Measurements from ENCODE around the gene TMEM94. TPM values are rescaled to one million over a fixed set of nuclear protein-coding genes. Genes with fewer than 3 reads are reported as not detected.

Gene TMEM94
- total and polyA plus RNA-seq, 2 of the 13 experiments (the other 11 are each of a cell fraction or from before 2014, with no cell fraction given) = 32.6 to 134 TPM

DNA sequence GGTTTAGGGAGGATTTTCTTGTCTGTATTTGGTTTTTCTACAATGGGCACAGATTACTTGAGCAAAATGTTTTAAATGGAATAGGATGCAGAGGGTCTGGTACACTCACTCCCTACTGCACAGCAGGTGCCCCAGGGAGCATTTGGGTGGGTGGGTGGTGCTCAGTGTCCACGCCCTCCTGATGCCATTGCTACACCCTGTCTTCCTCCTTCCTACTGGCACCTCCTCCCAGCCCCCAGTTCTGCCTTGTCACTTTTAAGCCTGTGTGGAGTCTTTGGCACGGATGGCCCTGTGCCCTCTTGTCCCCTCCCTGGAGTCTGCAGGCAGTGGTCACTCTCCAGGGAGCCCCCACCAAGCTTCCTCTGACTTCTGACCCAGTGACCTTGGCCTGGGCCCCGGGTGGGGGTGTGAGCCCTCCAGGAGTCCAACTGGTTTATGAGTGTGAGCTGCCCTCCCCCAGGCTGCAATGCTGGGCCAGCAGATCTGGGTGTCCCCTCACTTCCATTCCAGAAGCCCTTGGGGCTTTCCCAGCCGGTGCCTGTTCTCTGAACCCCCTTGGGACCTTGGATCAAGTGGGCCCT, 84.6 kb downstream of the TMEM94 start (continued):
- TF ChIP-seq ZFP41 (CRISPR knock-in tag; IDR thresholded peaks at IDR 0.05; ENCODE audit: borderline replicate concordance) (no peak), NR2F6 (IDR thresholded peaks at IDR 0.05) (peak; percentile 90), NR2F6 (CRISPR knock-in tag; IDR thresholded peaks at IDR 0.05) (peak; percentile 86), PBX2 (CRISPR knock-in tag; IDR thresholded peaks at IDR 0.05) (no peak), ZSCAN31 (CRISPR knock-in tag; IDR thresholded peaks at IDR 0.05; ENCODE audit: low read depth) (no peak), ZNF232 (CRISPR knock-in tag; IDR thresholded peaks at IDR 0.05; ENCODE audit: borderline replicate concordance) (no peak), NKX3-1 (CRISPR knock-in tag; IDR thresholded peaks at IDR 0.05) (no peak), ZNF326 (CRISPR knock-in tag; IDR thresholded peaks at IDR 0.05; ENCODE audit: borderline replicate concordance) (no peak), MAFG (CRISPR knock-in tag; IDR thresholded peaks at IDR 0.05) (no peak), ZBTB1 (CRISPR knock-in tag; IDR thresholded peaks at IDR 0.05; ENCODE audit: borderline replicate concordance) (no peak), RFXAP (CRISPR knock-in tag; IDR thresholded peaks at IDR 0.05; ENCODE audit: borderline replicate concordance) (no peak), NBN (conservative IDR thresholded peaks at IDR 0.05) (no peak), ZBTB46 (CRISPR knock-in tag; IDR thresholded peaks at IDR 0.05; ENCODE audit: borderline replicate concordance) (no peak), ZSCAN5A (CRISPR knock-in tag; IDR thresholded peaks at IDR 0.05; ENCODE audit: borderline replicate concordance) (no peak), PATZ1 (CRISPR knock-in tag; IDR thresholded peaks at IDR 0.05) (peak; percentile 91)
- TF ChIP-seq, protein P1, sequence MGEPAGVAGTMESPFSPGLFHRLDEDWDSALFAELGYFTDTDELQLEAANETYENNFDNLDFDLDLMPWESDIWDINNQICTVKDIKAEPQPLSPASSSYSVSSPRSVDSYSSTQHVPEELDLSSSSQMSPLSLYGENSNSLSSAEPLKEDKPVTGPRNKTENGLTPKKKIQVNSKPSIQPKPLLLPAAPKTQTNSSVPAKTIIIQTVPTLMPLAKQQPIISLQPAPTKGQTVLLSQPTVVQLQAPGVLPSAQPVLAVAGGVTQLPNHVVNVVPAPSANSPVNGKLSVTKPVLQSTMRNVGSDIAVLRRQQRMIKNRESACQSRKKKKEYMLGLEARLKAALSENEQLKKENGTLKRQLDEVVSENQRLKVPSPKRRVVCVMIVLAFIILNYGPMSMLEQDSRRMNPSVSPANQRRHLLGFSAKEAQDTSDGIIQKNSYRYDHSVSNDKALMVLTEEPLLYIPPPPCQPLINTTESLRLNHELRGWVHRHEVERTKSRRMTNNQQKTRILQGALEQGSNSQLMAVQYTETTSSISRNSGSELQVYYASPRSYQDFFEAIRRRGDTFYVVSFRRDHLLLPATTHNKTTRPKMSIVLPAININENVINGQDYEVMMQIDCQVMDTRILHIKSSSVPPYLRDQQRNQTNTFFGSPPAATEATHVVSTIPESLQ (CRISPR knock-in tag; conservative IDR thresholded peaks at IDR 0.05) = no peak
- TF ChIP-seq, protein P2, sequence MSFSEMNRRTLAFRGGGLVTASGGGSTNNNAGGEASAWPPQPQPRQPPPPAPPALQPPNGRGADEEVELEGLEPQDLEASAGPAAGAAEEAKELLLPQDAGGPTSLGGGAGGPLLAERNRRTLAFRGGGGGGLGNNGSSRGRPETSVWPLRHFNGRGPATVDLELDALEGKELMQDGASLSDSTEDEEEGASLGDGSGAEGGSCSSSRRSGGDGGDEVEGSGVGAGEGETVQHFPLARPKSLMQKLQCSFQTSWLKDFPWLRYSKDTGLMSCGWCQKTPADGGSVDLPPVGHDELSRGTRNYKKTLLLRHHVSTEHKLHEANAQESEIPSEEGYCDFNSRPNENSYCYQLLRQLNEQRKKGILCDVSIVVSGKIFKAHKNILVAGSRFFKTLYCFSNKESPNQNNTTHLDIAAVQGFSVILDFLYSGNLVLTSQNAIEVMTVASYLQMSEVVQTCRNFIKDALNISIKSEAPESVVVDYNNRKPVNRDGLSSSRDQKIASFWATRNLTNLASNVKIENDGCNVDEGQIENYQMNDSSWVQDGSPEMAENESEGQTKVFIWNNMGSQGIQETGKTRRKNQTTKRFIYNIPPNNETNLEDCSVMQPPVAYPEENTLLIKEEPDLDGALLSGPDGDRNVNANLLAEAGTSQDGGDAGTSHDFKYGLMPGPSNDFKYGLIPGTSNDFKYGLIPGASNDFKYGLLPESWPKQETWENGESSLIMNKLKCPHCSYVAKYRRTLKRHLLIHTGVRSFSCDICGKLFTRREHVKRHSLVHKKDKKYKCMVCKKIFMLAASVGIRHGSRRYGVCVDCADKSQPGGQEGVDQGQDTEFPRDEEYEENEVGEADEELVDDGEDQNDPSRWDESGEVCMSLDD (CRISPR knock-in tag; IDR thresholded peaks at IDR 0.05; ENCODE audit: borderline replicate concordance) = no peak
- TF ChIP-seq, protein P3, sequence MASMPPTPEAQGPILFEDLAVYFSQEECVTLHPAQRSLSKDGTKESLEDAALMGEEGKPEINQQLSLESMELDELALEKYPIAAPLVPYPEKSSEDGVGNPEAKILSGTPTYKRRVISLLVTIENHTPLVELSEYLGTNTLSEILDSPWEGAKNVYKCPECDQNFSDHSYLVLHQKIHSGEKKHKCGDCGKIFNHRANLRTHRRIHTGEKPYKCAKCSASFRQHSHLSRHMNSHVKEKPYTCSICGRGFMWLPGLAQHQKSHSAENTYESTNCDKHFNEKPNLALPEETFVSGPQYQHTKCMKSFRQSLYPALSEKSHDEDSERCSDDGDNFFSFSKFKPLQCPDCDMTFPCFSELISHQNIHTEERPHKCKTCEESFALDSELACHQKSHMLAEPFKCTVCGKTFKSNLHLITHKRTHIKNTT (CRISPR knock-in tag; IDR thresholded peaks at IDR 0.05) = no peak

Data from HepG2 (cell line).